GM12878 (cell line): Measurements from ENCODE around the gene CD48.

Experiments
- ESRRA ChIP-seq: IDR thresholded peaks from 2 replicates; pipeline ENCODE4 v1.6.1; 2012; ENCODE audit warnings: mild to moderate bottlenecking, low read length, improper control_type of control experiment
- GATAD2B ChIP-seq: fragments of 450-650 bp; conservative IDR thresholded peaks from 2 replicates; pipeline ENCODE4 v1.6.1; 2017; ENCODE audit warnings: low read depth, mild to moderate bottlenecking, moderate library complexity
- JUNB ChIP-seq: IDR thresholded peaks from 2 replicates; pipeline ENCODE4 v1.6.1; 2016; ENCODE audit warnings: antibody characterized with exemption, mild to moderate bottlenecking
- NR2C2 ChIP-seq: IDR thresholded peaks from 2 replicates; pipeline ENCODE4 v1.6.1; 2011; ENCODE audit warnings: borderline replicate concordance, low read depth; ENCODE audit not compliant: control insufficient read depth, insufficient read length
- NRF1 ChIP-seq: conservative IDR thresholded peaks from 2 replicates; pipeline ENCODE4 v1.6.1; 2011; ENCODE audit warnings: mild to moderate bottlenecking, low read depth, low read length, improper control_type of control experiment
- POLR2A ChIP-seq: IDR thresholded peaks from 2 replicates; pipeline ENCODE4 v1.6.1; 2011; ENCODE audit warnings: low read depth, mild to moderate bottlenecking, low read length
- SUZ12 ChIP-seq: fragments of 200-600 bp; sonication (generic); IDR thresholded peaks from one replicate; pipeline ENCODE4 v1.6.1; 2018; ENCODE audit warnings: antibody characterized with exemption, mild to moderate bottlenecking; ENCODE audit not compliant: unreplicated experiment
- WRNIP1 ChIP-seq: IDR thresholded peaks from 2 replicates; pipeline ENCODE4 v1.6.1; 2011; ENCODE audit warnings: low read depth, low read length, improper control_type of control experiment, borderline replicate concordance
- TF ChIP-seq, protein P1 (sequence below): IDR thresholded peaks from 2 replicates; pipeline ENCODE4 v1.6.1; 2012; ENCODE audit warnings: low read depth, low read length, improper control_type of control experiment

DNA sequence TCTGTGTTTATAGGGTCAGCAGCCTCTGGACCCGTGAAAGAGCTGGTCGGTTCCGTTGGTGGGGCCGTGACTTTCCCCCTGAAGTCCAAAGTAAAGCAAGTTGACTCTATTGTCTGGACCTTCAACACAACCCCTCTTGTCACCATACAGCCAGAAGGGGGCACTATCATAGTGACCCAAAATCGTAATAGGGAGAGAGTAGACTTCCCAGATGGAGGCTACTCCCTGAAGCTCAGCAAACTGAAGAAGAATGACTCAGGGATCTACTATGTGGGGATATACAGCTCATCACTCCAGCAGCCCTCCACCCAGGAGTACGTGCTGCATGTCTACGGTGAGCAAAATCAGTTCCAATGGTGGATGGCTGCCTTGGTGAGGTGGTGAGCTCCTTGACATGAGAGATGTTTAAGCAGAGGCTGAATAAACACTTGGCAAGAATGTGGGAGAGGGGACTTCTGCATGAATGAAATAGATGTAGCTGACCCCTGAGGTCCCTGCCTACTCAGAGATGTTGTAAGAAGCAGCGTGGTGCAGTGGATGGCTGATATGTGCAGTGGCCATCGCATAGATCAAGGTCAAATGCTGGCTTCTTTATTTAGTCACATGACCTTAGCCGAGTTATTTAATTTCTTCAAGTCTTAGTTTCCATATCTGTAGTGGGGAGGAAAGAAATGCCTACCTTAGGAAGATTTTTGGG, 36.7 kb upstream of the CD48 start:
- TF ChIP-seq, protein P1, sequence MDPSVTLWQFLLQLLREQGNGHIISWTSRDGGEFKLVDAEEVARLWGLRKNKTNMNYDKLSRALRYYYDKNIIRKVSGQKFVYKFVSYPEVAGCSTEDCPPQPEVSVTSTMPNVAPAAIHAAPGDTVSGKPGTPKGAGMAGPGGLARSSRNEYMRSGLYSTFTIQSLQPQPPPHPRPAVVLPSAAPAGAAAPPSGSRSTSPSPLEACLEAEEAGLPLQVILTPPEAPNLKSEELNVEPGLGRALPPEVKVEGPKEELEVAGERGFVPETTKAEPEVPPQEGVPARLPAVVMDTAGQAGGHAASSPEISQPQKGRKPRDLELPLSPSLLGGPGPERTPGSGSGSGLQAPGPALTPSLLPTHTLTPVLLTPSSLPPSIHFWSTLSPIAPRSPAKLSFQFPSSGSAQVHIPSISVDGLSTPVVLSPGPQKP: no peak
- no peak for TF ChIP-seq GATAD2B
- no peak for TF ChIP-seq JUNB
- no peak for TF ChIP-seq ESRRA
- no peak for TF ChIP-seq NRF1
- TF ChIP-seq POLR2A: no peak; the same call in 1 of the 2 replicates
- TF ChIP-seq WRNIP1: no peak
- TF ChIP-seq SUZ12: no peak
- no peak for TF ChIP-seq NR2C2
